Measurements from ENCODE around the gene CACNA1C. TPM values are rescaled to one million over a fixed set of nuclear protein-coding genes. Genes with fewer than 3 reads are reported as not detected.

CACNA1C gene
- total and polyA plus RNA-seq, 10 of the 15 experiments (the other 5 are each of a cell fraction or from before 2014, with no cell fraction given): under 0.01 to 0.15 (median 0.09) TPM; not detected in 5

DNA sequence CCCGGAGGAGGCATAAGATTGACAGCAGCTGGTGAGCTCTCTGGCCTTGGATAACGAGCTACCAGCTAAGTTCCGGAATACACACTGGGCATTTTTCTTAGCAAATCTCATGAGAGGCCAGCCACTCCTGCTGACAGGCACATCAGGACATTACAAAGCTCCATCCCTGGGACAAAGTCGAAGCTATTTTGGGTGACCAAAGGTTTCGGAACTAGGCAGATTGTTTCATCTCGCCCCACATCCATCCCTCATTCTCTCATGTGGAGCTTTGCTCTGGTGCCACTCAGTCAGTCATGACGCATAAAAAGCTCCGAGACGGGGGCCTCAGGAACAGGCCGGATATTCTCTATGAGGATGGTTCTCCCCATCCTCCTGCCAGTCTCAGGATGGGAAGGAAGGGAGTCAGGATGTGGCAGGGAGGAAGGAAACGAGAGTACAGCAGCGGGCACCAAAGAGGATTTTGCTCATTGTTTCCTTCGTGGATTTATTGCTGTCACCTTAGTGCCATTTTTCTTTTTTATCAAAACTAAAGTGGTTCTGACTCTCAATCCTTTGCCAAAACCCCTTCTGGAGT is 488.9 kb downstream of the CACNA1C start:
- ChIA-PET CTCF (no interaction called here), SMC1A (ENCODE audit: uncharacterized antibody, unreplicated experiment) (no interaction called here), POLR2A (no interaction called here), RAD21 (ENCODE audit: unreplicated experiment) (no interaction called here)
- DNase-seq (ENCODE audit: low read depth, low spot score) (no peak), ATAC-seq (no peak), FAIRE-seq (no peak)
- Histone ChIP-seq H3K9ac (ENCODE audit: control insufficient read depth, insufficient read depth, low read length) (no peak overlapping the region), H3K4me2 (ENCODE audit: control insufficient read depth, insufficient read depth) (no peak overlapping the region), H3K79me2 (ENCODE audit: control insufficient read depth, insufficient read depth, low read length) (no peaks in the 10 kb centered on the region), H3K27me3 (replicated peaks in 1 of 2; ENCODE audit: control insufficient read depth in 2 of 2, insufficient read depth in 2 of 2, low read length in 1 of 2) (no peaks in the 10 kb centered on the region; a peak in 1 of 4 replicates), H3K9me3 (replicated peaks; ENCODE audit: control insufficient read depth, insufficient read depth, low read length) (no peaks in the 10 kb centered on the region; the same call in 2 of the 3 replicates), H3K36me3 (ENCODE audit: control insufficient read depth in 2 of 2, insufficient read depth in 2 of 2, low read length in 1 of 2) (no peaks in the 10 kb centered on the region), H3K4me3 (no peak overlapping the region), H2AFZ (ENCODE audit: control insufficient read depth, low read depth, low read length) (no peak overlapping the region), H4K20me1 (ENCODE audit: control insufficient read depth, insufficient read depth) (no peaks in the 10 kb centered on the region), H3K4me1 (ENCODE audit: control insufficient read depth, insufficient read depth, low read length) (peaks cover 6% of the 10 kb centered on the region; the same call in 1 of the 2 replicates), H3K27ac (ENCODE audit: control insufficient read depth, insufficient read depth) (no peak overlapping the region)
- BruUV-seq (replicated peaks): no TSS peak
- in situ Hi-C loops (cut with MboI): no loop called here
- TF ChIP-seq NR2C2 (IDR thresholded peaks at IDR 0.05; ENCODE audit: borderline replicate concordance, control insufficient read depth, insufficient read length, low read depth) (no peak), YY1 (IDR thresholded peaks at IDR 0.05; ENCODE audit: low read depth, low read length) (no peak), SPI1 (IDR thresholded peaks at IDR 0.05; ENCODE audit: borderline replicate concordance, insufficient read depth, low read depth, low read length) (no peak), NR2F1 (conservative IDR thresholded peaks at IDR 0.05) (no peak), ZBTB4 (CRISPR knock-in tag; IDR thresholded peaks at IDR 0.05) (no peak), KAT2A (conservative IDR thresholded peaks at IDR 0.05; ENCODE audit: control insufficient read depth, low read depth, low read length) (no peak), CREB1 (IDR thresholded peaks at IDR 0.05; ENCODE audit: low read depth) (no peak), E2F4 (IDR thresholded peaks at IDR 0.05; ENCODE audit: low read depth, low read length) (no peak), HDAC6 (IDR thresholded peaks at IDR 0.05; ENCODE audit: unreplicated experiment) (no peak), POU2F2 (IDR thresholded peaks at IDR 0.05; ENCODE audit: borderline replicate concordance, low read depth, low read length) (no peak), SMARCA5 (IDR thresholded peaks at IDR 0.05) (no peak)
- intact Hi-C loops (cut with micrococcal nuclease; ENCODE audit: unreplicated experiment): no loop called here
- 45% methylated on average over 13 of the region's 13 CpGs for WGBS (ENCODE audit: insufficient coverage, insufficient replicate concordance, low lambda C conversion rate, missing lambda C conversion rate)

All from GM12878 (cell line).